Mesendoderm (in vitro differentiated cells): ENCODE measurements around the gene CKAP2L.

Source experiments
- DNase-seq: peaks from one replicate; pipeline ENCODE4 v3.0.0; 2013
- H2AK5ac ChIP-seq: 2 replicates; pipeline ENCODE4 v1.6.1; 2013; ENCODE audit warnings: low read length, inconsistent platforms
- H2BK120ac ChIP-seq: 2 replicates; pipeline ENCODE4 v1.6.1; 2013; ENCODE audit warnings: low read depth, mild to moderate bottlenecking, low read length, moderate library complexity, mixed read lengths
- H2BK15ac ChIP-seq: replicated peaks from 2 replicates; pipeline ENCODE4 v1.6.1; 2013; ENCODE audit warnings: low read depth, mild to moderate bottlenecking, moderate library complexity
- H2BK5ac ChIP-seq: 2 replicates; pipeline ENCODE4 v1.6.1; 2013; ENCODE audit warnings: low read length, inconsistent platforms
- H3K18ac ChIP-seq: 2 replicates; pipeline ENCODE4 v1.6.1; 2013; ENCODE audit warnings: mild to moderate bottlenecking, low read length, mixed read lengths
- H3K23ac ChIP-seq: one replicate; pipeline ENCODE4 v1.6.1; 2013; ENCODE audit warnings: low read length
- H3K27ac ChIP-seq: 2 replicates; pipeline ENCODE4 v1.5.1; 2013; ENCODE audit warnings: low read depth, mild to moderate bottlenecking, inconsistent platforms, low read length, moderate library complexity
- H3K27me3 ChIP-seq: 2 replicates; pipeline ENCODE4 v1.6.1; 2013; ENCODE audit warnings: low read length, control low read depth, mild to moderate bottlenecking, inconsistent platforms; ENCODE audit not compliant: insufficient read depth, poor library complexity
- H3K36me3 ChIP-seq: 2 replicates; pipeline ENCODE4 v1.6.1; 2013; ENCODE audit warnings: low read length, inconsistent platforms; ENCODE audit not compliant: control insufficient read depth, insufficient read depth
- H3K4ac ChIP-seq: one replicate; pipeline ENCODE4 v1.6.1; 2013; ENCODE audit warnings: low read depth, mild to moderate bottlenecking, low read length, moderate library complexity
- H3K4me1 ChIP-seq: 2 replicates; pipeline ENCODE4 v1.6.1; 2013; ENCODE audit warnings: low read depth, low read length, inconsistent platforms; ENCODE audit not compliant: control insufficient read depth
- H3K4me2 ChIP-seq: 2 replicates; pipeline ENCODE4 v1.6.1; 2013; ENCODE audit warnings: low read length
- H3K4me3 ChIP-seq: 2 replicates; pipeline ENCODE4 v1.5.1; 2013; ENCODE audit warnings: mild to moderate bottlenecking, low read length
- H3K56ac ChIP-seq: one replicate; pipeline ENCODE4 v1.6.1; 2013; ENCODE audit warnings: low read length
- H3K79me1 ChIP-seq: 2 replicates; pipeline ENCODE4 v1.6.1; 2013; ENCODE audit warnings: low read length, inconsistent platforms
- H3K79me2 ChIP-seq: 2 replicates; pipeline ENCODE4 v1.6.1; 2013; ENCODE audit warnings: mild to moderate bottlenecking, low read length; ENCODE audit not compliant: control insufficient read depth, insufficient read depth
- H3K9ac ChIP-seq: 2 replicates; pipeline ENCODE4 v1.6.1; 2013; ENCODE audit warnings: low read length, inconsistent platforms
- H4K5ac ChIP-seq: one replicate; pipeline ENCODE4 v1.6.1; 2013; ENCODE audit warnings: low read length
- H4K8ac ChIP-seq: one replicate; pipeline ENCODE4 v1.6.1; 2013; ENCODE audit warnings: low read depth, mild to moderate bottlenecking, control low read depth, low read length, moderate library complexity
- WGBS: extraction: QIAGEN DNeasy Blood & Tissue Kit; methylation state at CpG from one replicate; pipeline ENCODE4 v1.1.7; 2013; ENCODE audit warnings: low lambda C conversion rate, missing lambda C conversion rate; ENCODE audit not compliant: insufficient coverage; ENCODE audit errors: extremely low coverage; 5-methylcytosine and 5-hydroxymethylcytosine counted together

The CKAP2L gene

GRCh38 chr2:112811276-112811831, 46.9 kb upstream of the CKAP2L start:
- no peaks in the 10 kb centered on the region for H3K79me2 ChIP-seq
- no peak overlapping the region for H3K27ac ChIP-seq
- H2AK5ac ChIP-seq: no peak overlapping the region
- no peak overlapping the region for H2BK15ac ChIP-seq
- H3K4me3 ChIP-seq: no peak overlapping the region
- no peaks in the 10 kb centered on the region for H3K27me3 ChIP-seq
- H3K18ac ChIP-seq: no peak overlapping the region
- no peak overlapping the region for H2BK120ac ChIP-seq
- no peak overlapping the region for H3K9ac ChIP-seq
- H4K8ac ChIP-seq: no peak overlapping the region
- WGBS: no CpG with 5 or more reads among the region's 3 CpGs
- DNase-seq: no peak
- H3K4me2 ChIP-seq: no peak overlapping the region
- H3K79me1 ChIP-seq: no peaks in the 10 kb centered on the region
- H3K36me3 ChIP-seq: no peaks in the 10 kb centered on the region
- H3K56ac ChIP-seq: no peak overlapping the region
- H4K5ac ChIP-seq: no peak overlapping the region
- no peaks in the 10 kb centered on the region for H3K4me1 ChIP-seq
- no peak overlapping the region for H3K23ac ChIP-seq
- H2BK5ac ChIP-seq: no peak overlapping the region
- H3K4ac ChIP-seq: no peak overlapping the region

DNA sequence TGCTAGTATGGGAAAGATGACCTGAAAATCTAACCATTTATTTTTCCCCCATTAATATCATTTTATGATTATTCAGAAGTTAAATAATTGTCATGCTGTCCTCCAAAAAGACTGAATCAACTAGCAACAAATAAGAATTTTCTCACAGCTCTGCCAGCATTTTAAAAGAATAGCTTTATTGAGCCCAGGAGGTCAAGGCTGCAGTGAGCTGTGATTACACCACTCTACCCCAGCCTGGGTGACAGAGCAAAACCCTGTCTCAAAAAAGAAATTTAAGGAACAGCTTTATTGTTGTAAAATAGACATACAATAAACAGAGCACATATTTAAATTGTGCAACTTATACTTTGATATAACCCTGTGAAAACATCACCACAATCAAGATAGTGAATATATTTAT, 44.7 kb upstream of the CKAP2L start:
- H2BK15ac ChIP-seq: no peak overlapping the region
- H3K23ac ChIP-seq: no peak overlapping the region
- no peak overlapping the region for H3K4me2 ChIP-seq
- DNase-seq: no peak
- no peak overlapping the region for H3K18ac ChIP-seq
- no peak overlapping the region for H2AK5ac ChIP-seq
- no peak overlapping the region for H3K27ac ChIP-seq
- no peak overlapping the region for H3K4me3 ChIP-seq
- no peaks in the 10 kb centered on the region for H3K79me2 ChIP-seq
- H3K27me3 ChIP-seq: no peaks in the 10 kb centered on the region
- H3K9ac ChIP-seq: no peak overlapping the region
- no peak overlapping the region for H3K56ac ChIP-seq
- no peak overlapping the region for H2BK5ac ChIP-seq
- no peaks in the 10 kb centered on the region for H3K36me3 ChIP-seq
- H4K5ac ChIP-seq: no peak overlapping the region
- no peaks in the 10 kb centered on the region for H3K4me1 ChIP-seq
- H3K79me1 ChIP-seq: no peaks in the 10 kb centered on the region
- no peak overlapping the region for H4K8ac ChIP-seq
- no peak overlapping the region for H2BK120ac ChIP-seq
- H3K4ac ChIP-seq: no peak overlapping the region

- Histone ChIP-seq H3K36me3 (no peaks in the 10 kb centered on the region), H2BK120ac (no peak overlapping the region), H3K4me1 (no peaks in the 10 kb centered on the region), H4K8ac (no peak overlapping the region), H3K4me2 (no peak overlapping the region), H3K9ac (no peak overlapping the region), H3K79me1 (no peaks in the 10 kb centered on the region), H3K23ac (no peak overlapping the region), H3K56ac (no peak overlapping the region), H3K79me2 (no peaks in the 10 kb centered on the region), H3K27ac (no peak overlapping the region), H3K27me3 (no peaks in the 10 kb centered on the region), H2BK5ac (no peak overlapping the region), H2AK5ac (no peak overlapping the region), H4K5ac (no peak overlapping the region), H2BK15ac (no peak overlapping the region), H3K18ac (no peak overlapping the region), H3K4ac (no peak overlapping the region), H3K4me3 (no peak overlapping the region)
- DNase-seq: no peak
- WGBS: no CpG with 5 or more reads among the region's 3 CpGs
Observed at GRCh38 chr2:112807233-112807807, 42.9 kb upstream of the CKAP2L start.

DNA sequence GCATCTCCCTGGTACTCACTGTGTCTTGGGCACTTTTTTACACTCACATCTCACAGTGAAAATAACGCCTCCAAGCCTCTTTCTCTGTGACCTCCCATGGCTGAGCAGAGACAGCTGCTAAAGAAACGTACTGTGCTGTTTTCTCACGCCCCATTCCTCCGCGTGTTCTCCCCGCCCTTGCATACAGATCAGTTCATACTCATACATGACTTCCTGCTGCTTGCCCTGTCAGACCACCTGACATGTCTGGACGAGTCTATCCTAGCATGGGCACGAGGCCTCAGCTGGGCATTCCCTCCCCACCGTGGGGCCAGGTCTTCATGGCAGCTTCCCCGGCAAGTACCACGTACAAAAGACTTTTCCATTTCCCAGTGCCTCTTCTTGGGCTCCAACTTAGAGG, 41.1 kb upstream of the CKAP2L start:
- H3K4me2 ChIP-seq: no peak overlapping the region

GRCh38 chr2:112803691-112804521, 39.5 kb upstream of the CKAP2L start:
- Histone ChIP-seq H3K18ac (no peak overlapping the region), H2BK120ac (no peak overlapping the region), H2BK5ac (no peak overlapping the region), H3K4me3 (no peak overlapping the region), H3K23ac (no peak overlapping the region), H3K4me1 (no peaks in the 10 kb centered on the region), H2BK15ac (no peak overlapping the region), H3K27me3 (no peaks in the 10 kb centered on the region), H4K8ac (no peak overlapping the region), H3K9ac (no peak overlapping the region), H3K27ac (no peak overlapping the region), H3K79me1 (no peaks in the 10 kb centered on the region), H3K79me2 (no peaks in the 10 kb centered on the region), H4K5ac (no peak overlapping the region), H3K4me2 (no peak overlapping the region), H3K4ac (no peak overlapping the region), H3K56ac (no peak overlapping the region), H3K36me3 (no peaks in the 10 kb centered on the region), H2AK5ac (no peak overlapping the region)
- no CpG with 5 or more reads among the region's 5 CpGs for WGBS
- no peak for DNase-seq

More for the DNA sequence above, 41.1 kb upstream of the CKAP2L start:
- Histone ChIP-seq H2BK15ac (no peak overlapping the region), H2BK120ac (no peak overlapping the region), H3K4me1 (no peaks in the 10 kb centered on the region), H3K23ac (no peak overlapping the region), H3K79me2 (no peaks in the 10 kb centered on the region), H3K4me3 (no peak overlapping the region), H3K4ac (no peak overlapping the region), H3K36me3 (no peaks in the 10 kb centered on the region), H2BK5ac (no peak overlapping the region), H2AK5ac (no peak overlapping the region), H3K79me1 (no peaks in the 10 kb centered on the region), H4K5ac (no peak overlapping the region), H3K27me3 (no peaks in the 10 kb centered on the region), H3K18ac (no peak overlapping the region), H3K56ac (no peak overlapping the region), H3K9ac (no peak overlapping the region), H3K27ac (no peak overlapping the region), H4K8ac (no peak overlapping the region)
- no CpG with 5 or more reads among the region's 11 CpGs for WGBS
- DNase-seq: no peak
